Activated B cell treated with CpG ODN at 0.5 μM for 24 hours (primary cell): ENCODE measurements around the gene GALNT8. TPM values are rescaled to one million over a fixed set of nuclear protein-coding genes. Genes with fewer than 3 reads are reported as not detected.

Experiments
- ATAC-seq: fragments of 200-7000 bp; cut with Tn5 transposase; one replicate; pipeline ENCODE4 v1.10.0; 2021; ENCODE audit warnings: low read depth, mild to moderate bottlenecking, moderate library complexity
- CTCF ChIA-PET: fragments of 350-600 bp; sonication (Branson Sonifier 250); formaldehyde crosslinking; loops from one replicate; lab custom pipeline; 2021; ENCODE audit warnings: antibody characterized with exemption; lab: Charles Lee
- POLR2A ChIA-PET: fragments of 350-600 bp; sonication (Branson Sonifier 250); formaldehyde crosslinking; loops from one replicate; lab custom pipeline; 2021; ENCODE audit warnings: antibody characterized with exemption; lab: Charles Lee
- DNase-seq: peaks from one replicate; pipeline ENCODE4 v3.0.0; 2022
- H3K27ac Mint-ChIP-seq: one replicate; pipeline ENCODE4 v1.8.0; 2020; ENCODE audit warnings: mixed read lengths
- H3K27me3 Mint-ChIP-seq: one replicate; pipeline ENCODE4 v1.8.0; 2021; ENCODE audit warnings: mixed read lengths
- H3K36me3 Mint-ChIP-seq: one replicate; pipeline ENCODE4 v1.8.0; 2021; ENCODE audit warnings: low read depth, mixed read lengths
- H3K4me1 Mint-ChIP-seq: one replicate; pipeline ENCODE4 v1.8.0; 2021; ENCODE audit warnings: mixed read lengths
- H3K4me3 Mint-ChIP-seq: one replicate; pipeline ENCODE4 v1.8.0; 2020; ENCODE audit warnings: mild to moderate bottlenecking, mixed read lengths
- H3K9me3 Mint-ChIP-seq: one replicate; pipeline ENCODE4 v1.8.0; 2020; ENCODE audit warnings: mixed read lengths
- intact Hi-C: fragments of 100-400 bp; cut with micrococcal nuclease; formaldehyde crosslinking; loops from one replicate; pipeline ENCODE4 v1.15.1; 2024
- total RNA-seq: library from RNA; stranded (reverse); gene quantifications from 2 replicates; pipeline ENCODE4 v1.2.3, GENCODE V29; 2022
- TF ChIP-seq, protein P1 (sequence below): fragments of 200-600 bp; IDR thresholded peaks from one replicate; pipeline ENCODE4 v1.8.0; 2022; ENCODE audit warnings: antibody characterized with exemption, mild to moderate bottlenecking

The GALNT8 gene
- total RNA-seq, 1 donor from 2014 or later: 1.4 TPM

- H3K4me1 Mint-ChIP-seq: no peaks in the 10 kb centered on the region
- intact Hi-C loops: no loop called here
- ChIA-PET POLR2A (no interaction called here), CTCF (no interaction called here)
- no peak overlapping the region for H3K27ac Mint-ChIP-seq
- H3K36me3 Mint-ChIP-seq: peaks cover 5% of the 10 kb centered on the region
- TF ChIP-seq, protein P1, sequence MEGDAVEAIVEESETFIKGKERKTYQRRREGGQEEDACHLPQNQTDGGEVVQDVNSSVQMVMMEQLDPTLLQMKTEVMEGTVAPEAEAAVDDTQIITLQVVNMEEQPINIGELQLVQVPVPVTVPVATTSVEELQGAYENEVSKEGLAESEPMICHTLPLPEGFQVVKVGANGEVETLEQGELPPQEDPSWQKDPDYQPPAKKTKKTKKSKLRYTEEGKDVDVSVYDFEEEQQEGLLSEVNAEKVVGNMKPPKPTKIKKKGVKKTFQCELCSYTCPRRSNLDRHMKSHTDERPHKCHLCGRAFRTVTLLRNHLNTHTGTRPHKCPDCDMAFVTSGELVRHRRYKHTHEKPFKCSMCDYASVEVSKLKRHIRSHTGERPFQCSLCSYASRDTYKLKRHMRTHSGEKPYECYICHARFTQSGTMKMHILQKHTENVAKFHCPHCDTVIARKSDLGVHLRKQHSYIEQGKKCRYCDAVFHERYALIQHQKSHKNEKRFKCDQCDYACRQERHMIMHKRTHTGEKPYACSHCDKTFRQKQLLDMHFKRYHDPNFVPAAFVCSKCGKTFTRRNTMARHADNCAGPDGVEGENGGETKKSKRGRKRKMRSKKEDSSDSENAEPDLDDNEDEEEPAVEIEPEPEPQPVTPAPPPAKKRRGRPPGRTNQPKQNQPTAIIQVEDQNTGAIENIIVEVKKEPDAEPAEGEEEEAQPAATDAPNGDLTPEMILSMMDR: no peak
- DNase-seq (no peak), ATAC-seq (no peak)
- H3K9me3 Mint-ChIP-seq: no peaks in the 10 kb centered on the region
- no peak overlapping the region for H3K4me3 Mint-ChIP-seq
- H3K27me3 Mint-ChIP-seq: no peaks in the 10 kb centered on the region
These were observed 19.6 kb upstream of the GALNT8 start for GRCh38 chr12:4700621-4701026.

GRCh38 chr12:4701395-4702190, 18.6 kb upstream of the GALNT8 start:
- TF ChIP-seq, protein P1: no peak
- intact Hi-C loops: no loop called here
- H3K9me3 Mint-ChIP-seq: no peaks in the 10 kb centered on the region
- ChIA-PET POLR2A (no interaction called here), CTCF (no interaction called here)
- H3K36me3 Mint-ChIP-seq: peaks cover 4% of the 10 kb centered on the region
- H3K4me3 Mint-ChIP-seq: no peak overlapping the region
- no peak for ATAC-seq
- no peak for DNase-seq
- no peaks in the 10 kb centered on the region for H3K27me3 Mint-ChIP-seq
- H3K4me1 Mint-ChIP-seq: no peaks in the 10 kb centered on the region
- H3K27ac Mint-ChIP-seq: no peak overlapping the region

DNA sequence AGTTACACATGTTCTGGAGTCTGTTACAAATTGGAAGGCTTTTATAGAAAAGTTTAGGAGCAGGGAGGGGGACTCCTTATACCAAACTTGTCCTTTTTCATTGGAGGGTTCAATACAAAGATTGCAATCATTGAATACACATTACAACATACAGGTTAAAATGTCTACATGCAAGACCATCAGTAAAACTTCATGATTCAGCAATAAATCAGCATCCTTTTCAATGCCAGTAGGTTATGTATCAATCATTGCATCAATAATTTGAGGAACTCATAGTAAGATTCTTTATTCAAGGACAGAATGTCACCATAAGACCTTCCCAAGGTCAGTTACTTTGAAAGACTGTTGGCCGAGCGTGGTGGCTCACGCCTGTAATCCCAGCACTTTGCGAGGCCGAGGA, 16.5 kb upstream of the GALNT8 start:
- intact Hi-C loops: no loop called here
- DNase-seq: no peak
- Mint-ChIP-seq H3K9me3 (no peaks in the 10 kb centered on the region), H3K36me3 (peaks cover 4% of the 10 kb centered on the region), H3K4me1 (no peaks in the 10 kb centered on the region), H3K27ac (no peak overlapping the region), H3K27me3 (peaks cover 2% of the 10 kb centered on the region), H3K4me3 (no peak overlapping the region)
- TF ChIP-seq, protein P1: no peak
- no peak for ATAC-seq
- ChIA-PET CTCF (no interaction called here), POLR2A (no interaction called here)

- DNase-seq (no peak), ATAC-seq (no peak)
- no peak overlapping the region for H3K4me3 Mint-ChIP-seq
- TF ChIP-seq, protein P1: no peak
- intact Hi-C loops: no loop called here
- no peaks in the 10 kb centered on the region for H3K4me1 Mint-ChIP-seq
- CTCF ChIA-PET: no interaction called here
- H3K9me3 Mint-ChIP-seq: no peaks in the 10 kb centered on the region
- no peak overlapping the region for H3K27ac Mint-ChIP-seq
- H3K36me3 Mint-ChIP-seq: no peaks in the 10 kb centered on the region
- H3K27me3 Mint-ChIP-seq: peaks cover 2% of the 10 kb centered on the region
- POLR2A ChIA-PET: no interaction called here
These were observed 14.4 kb upstream of the GALNT8 start for GRCh38 chr12:4705824-4706223.

GRCh38 chr12:4707306-4707705, 12.9 kb upstream of the GALNT8 start:
- no peaks in the 10 kb centered on the region for H3K4me1 Mint-ChIP-seq
- CTCF ChIA-PET: no interaction called here
- intact Hi-C loops: no loop called here
- no peak overlapping the region for H3K27ac Mint-ChIP-seq
- no peaks in the 10 kb centered on the region for H3K36me3 Mint-ChIP-seq
- H3K27me3 Mint-ChIP-seq: peaks cover 2% of the 10 kb centered on the region
- ATAC-seq (no peak), DNase-seq (no peak)
- TF ChIP-seq, protein P1: no peak
- H3K4me3 Mint-ChIP-seq: no peak overlapping the region
- no peaks in the 10 kb centered on the region for H3K9me3 Mint-ChIP-seq
- POLR2A ChIA-PET: no interaction called here
